Kidney epithelial cell (primary cell): Measurements from ENCODE around the gene CNTD1. TPM values are rescaled to one million over a fixed set of nuclear protein-coding genes. Genes with fewer than 3 reads are reported as not detected.

ENCODE experiments used
- DNase-seq: peaks from one replicate; pipeline ENCODE4 v3.0.0-alpha.2; 2010; ENCODE audit warnings: low read depth
- H3K27me3 ChIP-seq: 2 replicates; pipeline ENCODE4 v1.6.0; 2011; ENCODE audit warnings: low read length; ENCODE audit not compliant: control insufficient read depth, insufficient read depth
- H3K36me3 ChIP-seq: 2 replicates; pipeline ENCODE4 v1.5.1; 2011; ENCODE audit warnings: low read length; ENCODE audit not compliant: control insufficient read depth, insufficient read depth
- H3K4me3 ChIP-seq: 2 replicates; pipeline ENCODE4 v1.5.1; 2011; ENCODE audit warnings: low read depth, mild to moderate bottlenecking, control low read depth, low read length
- CTCF ChIP-seq: IDR thresholded peaks from 2 replicates; pipeline ENCODE4 v1.5.1; 2011; ENCODE audit warnings: mild to moderate bottlenecking, moderate library complexity, low read length, control low read depth, inconsistent platforms; ENCODE audit not compliant: insufficient read depth, poor library complexity, severe bottlenecking
- total RNA-seq: library from RNA; depleted of rRNA; stranded (reverse); fragments of >200 nt; gene quantifications from 2 replicates; pipeline ENCODE4 v1.2.3, GENCODE V29; 2015

The CNTD1 gene
- total RNA-seq, 1 donor from 2014 or later, result 0.21 TPM

- TF ChIP-seq CTCF, result no peak
- peaks cover 2% of the 10 kb centered on the region for H3K36me3 ChIP-seq
These were observed 16.2 kb downstream of the CNTD1 start for GRCh38 chr17:42814633-42815399.

GRCh38 chr17:42817866-42818265 is 19.2 kb downstream of the CNTD1 start:
- Histone ChIP-seq H3K27me3 (no peaks in the 10 kb centered on the region), H3K36me3 (peaks cover 2% of the 10 kb centered on the region), H3K4me3 (no peak overlapping the region)
- DNase-seq, result no peak
- no peak for TF ChIP-seq CTCF

More at GRCh38 chr17:42814633-42815399, 16.2 kb downstream of the CNTD1 start:
- Histone ChIP-seq H3K27me3 (no peaks in the 10 kb centered on the region), H3K4me3 (no peak overlapping the region)
- DNase-seq, result no peak

- no peak for TF ChIP-seq CTCF
- no peak for DNase-seq
- H3K27me3 ChIP-seq, result no peaks in the 10 kb centered on the region
- peaks cover 2% of the 10 kb centered on the region for H3K36me3 ChIP-seq
- no peak overlapping the region for H3K4me3 ChIP-seq
These were observed 19.7 kb downstream of the CNTD1 start for GRCh38 chr17:42818379-42818778.

- Histone ChIP-seq H3K27me3 (no peaks in the 10 kb centered on the region), H3K36me3 (peaks cover 2% of the 10 kb centered on the region), H3K4me3 (no peak overlapping the region)
- DNase-seq, result no peak
- TF ChIP-seq CTCF, result peak; percentile 77
These were observed 21.4 kb downstream of the CNTD1 start for GRCh38 chr17:42819939-42820535.

GRCh38 chr17:42821176-42821575 is 22.5 kb downstream of the CNTD1 start:
- peaks cover 2% of the 10 kb centered on the region for H3K36me3 ChIP-seq
- no peak for DNase-seq
- no peak for TF ChIP-seq CTCF
- H3K27me3 ChIP-seq, result no peaks in the 10 kb centered on the region
- no peak overlapping the region for H3K4me3 ChIP-seq
